Measurements from ENCODE around the gene GLRX5.
A peak's percentile ranks its signal among the peaks of the same experiment; 100 is the strongest.
"Not testable (repeated sequence)": the region's sequence is repeated elsewhere in the genome, so short reads cannot be mapped to it uniquely, and the experiment has no call there.

Gene GLRX5

GRCh38 chr14:95557291-95557690 lies 22.4 kb downstream of the GLRX5 start:
- no peak for DNase-seq (ENCODE audit: low read depth in 2 of 2)

DNA sequence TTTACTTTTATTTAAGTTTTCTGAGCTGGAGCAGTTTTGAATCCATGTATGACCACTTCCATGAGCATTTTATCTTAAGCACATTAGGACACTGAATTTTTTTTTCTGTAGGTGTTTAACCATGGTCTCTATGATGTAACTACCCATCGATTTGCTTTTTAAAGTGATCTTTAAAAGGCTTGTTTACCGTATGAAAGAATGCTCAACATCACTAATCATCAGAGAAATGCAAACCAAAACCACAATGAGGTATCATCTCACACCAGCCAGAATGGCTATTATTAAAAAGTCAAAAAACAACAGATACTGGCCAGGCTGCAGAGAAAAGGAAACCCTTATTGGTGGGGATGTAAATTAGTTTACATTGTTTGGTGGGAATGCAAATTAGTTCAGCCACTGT lies 23.0 kb downstream of the GLRX5 start:
- no peak for DNase-seq (ENCODE audit: low read depth in 2 of 2)

- DNase-seq (ENCODE audit: low read depth in 2 of 2): no peak
Measured at GRCh38 chr14:95559203-95559602, 24.4 kb downstream of the GLRX5 start.

DNA sequence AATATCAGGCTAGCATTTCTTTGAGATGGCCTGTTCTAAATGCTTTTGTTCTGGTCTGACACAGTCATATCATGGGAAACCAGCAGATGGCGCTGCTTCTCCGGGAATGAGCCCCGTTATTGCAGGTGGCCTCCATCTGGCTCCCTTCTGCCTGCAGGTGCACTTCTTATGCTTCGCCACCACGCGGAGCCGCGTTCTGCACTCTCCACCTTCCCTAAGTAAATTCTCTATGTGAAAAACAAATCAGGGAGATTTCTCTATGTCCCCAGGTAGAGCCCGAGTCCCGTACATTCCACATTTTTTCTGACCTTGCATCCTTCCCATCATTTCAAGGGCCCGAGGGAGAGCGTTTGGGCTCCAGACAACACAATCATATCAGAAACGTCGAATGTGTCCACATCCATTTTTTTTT lies 26.2 kb downstream of the GLRX5 start:
- peak; percentile 81 to 86 for DNase-seq (ENCODE audit: low read depth in 2 of 2)

- DNase-seq (ENCODE audit: low read depth in 2 of 2): no peak
Measured at GRCh38 chr14:95562892-95563685, 28.2 kb downstream of the GLRX5 start.

- DNase-seq (ENCODE audit: low read depth in 2 of 2): no peak
Measured at GRCh38 chr14:95564060-95564459, 29.2 kb downstream of the GLRX5 start.

GRCh38 chr14:95569440-95569839 lies 34.6 kb downstream of the GLRX5 start:
- DNase-seq (ENCODE audit: low read depth in 2 of 2): no peak

- DNase-seq (ENCODE audit: low read depth in 2 of 2): no peak
Measured at GRCh38 chr14:95573313-95573712, 38.5 kb downstream of the GLRX5 start.

DNA sequence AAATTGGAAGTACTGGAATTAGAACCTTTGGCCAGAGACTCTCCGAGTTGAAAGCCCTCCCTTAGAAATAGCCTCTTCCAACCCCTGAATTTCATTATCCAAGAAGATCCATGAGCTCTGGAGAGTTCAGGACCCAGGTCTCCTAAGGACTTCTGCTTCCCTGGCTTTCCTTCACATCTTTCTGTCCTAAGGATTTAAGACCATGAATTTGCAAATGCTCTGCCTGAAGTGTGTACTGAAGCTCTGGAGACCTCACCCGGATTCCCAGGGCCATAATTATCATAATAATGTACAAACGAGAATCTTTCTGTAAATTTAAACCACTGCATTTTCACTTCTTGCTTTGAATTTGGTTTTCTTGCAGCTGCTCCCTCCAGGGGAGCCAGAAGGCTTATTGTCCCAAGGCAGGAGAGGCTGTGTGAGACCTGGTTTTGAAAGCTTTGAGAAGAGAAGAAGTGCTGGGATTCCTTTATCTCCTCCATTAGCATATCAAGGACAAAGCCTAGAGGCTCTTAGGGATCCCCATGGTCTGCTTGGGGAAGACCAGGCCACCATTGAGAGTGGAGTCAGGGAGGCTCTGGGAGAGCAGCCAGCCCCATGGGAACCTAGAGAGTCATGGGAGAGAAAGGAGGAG lies 41.1 kb downstream of the GLRX5 start:
- DNase-seq (ENCODE audit: low read depth in 2 of 2): no peak

GRCh38 chr14:95577067-95577800 lies 42.4 kb downstream of the GLRX5 start:
- DNase-seq (ENCODE audit: low read depth in 2 of 2): no peak

DNA sequence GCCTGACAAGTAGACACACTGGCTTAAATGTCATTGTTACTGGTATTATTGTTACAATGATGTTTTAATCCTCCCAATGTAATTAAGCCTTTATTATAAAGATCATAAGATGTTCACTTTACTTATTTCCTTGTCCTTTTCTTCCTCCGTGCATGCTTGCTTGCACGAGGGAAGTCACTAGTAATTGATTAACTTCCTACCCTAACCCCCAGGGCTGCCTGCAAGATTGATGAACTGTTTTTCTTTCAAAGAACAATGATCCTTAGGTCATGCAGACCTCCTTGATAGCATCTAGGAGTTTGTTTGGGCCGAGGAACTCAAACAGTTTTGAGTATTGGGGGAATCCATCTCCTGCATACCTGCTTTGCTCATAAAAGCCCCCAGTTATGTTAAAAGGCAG lies 43.0 kb downstream of the GLRX5 start:
- DNase-seq (ENCODE audit: low read depth in 2 of 2): no peak

GRCh38 chr14:95583836-95584617 lies 49.2 kb downstream of the GLRX5 start:
- not testable (repeated sequence) for DNase-seq (ENCODE audit: low read depth in 2 of 2)

DNA sequence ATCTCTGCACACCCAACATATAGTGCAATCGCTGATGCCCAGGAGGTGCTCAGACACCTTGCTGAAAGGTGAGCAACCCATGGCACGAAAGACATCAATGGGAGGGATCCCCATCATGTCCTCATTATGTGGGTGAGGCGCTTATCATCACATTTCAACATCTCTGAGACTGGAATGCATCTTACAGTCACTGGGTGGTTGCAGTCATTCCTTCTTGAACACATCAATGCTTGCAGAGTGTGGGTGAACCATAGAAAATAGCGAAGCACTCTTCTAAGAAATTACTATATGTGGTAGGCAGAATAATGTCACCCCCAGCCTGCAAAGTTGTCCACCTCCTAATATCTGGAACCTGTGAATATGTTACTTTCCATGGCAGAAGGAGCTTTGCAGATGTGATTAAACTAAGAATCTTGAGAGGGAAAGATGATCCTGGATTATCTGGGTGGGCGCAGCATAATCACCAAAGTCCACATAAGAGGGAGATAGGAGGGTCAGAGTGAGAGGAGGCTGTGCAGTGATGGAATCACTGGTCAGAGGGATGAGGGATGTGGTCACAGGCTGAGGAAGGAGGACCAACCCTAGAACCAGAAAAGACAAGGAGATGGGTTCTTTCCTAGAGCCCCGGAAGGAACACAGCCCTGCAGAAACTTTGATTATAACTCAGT lies 51.2 kb downstream of the GLRX5 start:
- DNase-seq (ENCODE audit: low read depth in 2 of 2): no peak

DNA sequence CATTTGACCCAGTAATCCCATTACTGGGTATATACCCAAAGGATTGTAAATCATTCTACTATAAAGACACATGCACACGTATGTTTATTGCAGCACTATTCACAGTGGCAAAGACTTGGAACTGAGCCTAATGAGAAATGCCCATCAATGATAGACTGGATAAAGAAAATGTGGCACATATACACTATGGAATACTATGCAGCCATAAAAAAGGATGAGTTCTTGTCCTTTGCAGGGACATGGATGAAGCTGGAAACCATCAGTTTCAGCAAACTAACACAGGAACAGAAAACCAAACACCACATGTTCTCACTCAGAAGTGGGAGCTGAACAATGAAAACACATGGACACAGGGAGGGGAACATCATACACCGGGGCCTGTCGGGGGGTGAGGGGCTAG lies 56.3 kb downstream of the GLRX5 start:
- not testable (repeated sequence) for DNase-seq (ENCODE audit: low read depth in 2 of 2)

Data from stimulated activated CD4-positive, alpha-beta T cell treated with anti-CD3 and anti-CD28 coated beads, Interleukin-15, amount 100 ng/mL, for 48 hours (primary cell).